Hematopoietic multipotent progenitor cell treated with erythropoietin and hydrocortisone succinate and interleukin-3 and kit ligand, for 15 days (in vitro differentiated cells): Measurements from ENCODE around the gene SRPRB.

ENCODE experiments used
- DNase-seq: peaks from one replicate; pipeline ENCODE4 v3.0.0-alpha.2; 2015; ENCODE audit warnings: low spot score

Gene SRPRB

DNA sequence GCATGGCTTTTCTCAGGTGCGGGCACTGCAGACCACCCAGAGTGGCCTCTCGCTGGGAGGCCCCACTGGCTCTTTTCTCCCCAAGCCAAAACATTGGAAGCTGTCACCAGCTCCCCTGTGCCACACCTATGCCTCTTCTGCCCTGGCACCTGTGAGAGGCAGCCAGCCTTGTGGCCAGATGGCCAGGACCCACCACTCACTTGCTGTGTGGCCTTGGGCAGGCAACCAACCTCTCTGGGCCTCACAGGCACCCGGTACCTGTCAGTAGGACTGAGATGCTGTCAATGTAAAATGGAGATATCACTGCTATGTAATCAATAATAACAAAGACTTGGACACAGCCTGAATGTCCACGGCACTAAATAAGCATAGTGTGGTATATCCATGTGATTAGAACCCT lies 36.5 kb downstream of the SRPRB start:
- no peak for DNase-seq

DNA sequence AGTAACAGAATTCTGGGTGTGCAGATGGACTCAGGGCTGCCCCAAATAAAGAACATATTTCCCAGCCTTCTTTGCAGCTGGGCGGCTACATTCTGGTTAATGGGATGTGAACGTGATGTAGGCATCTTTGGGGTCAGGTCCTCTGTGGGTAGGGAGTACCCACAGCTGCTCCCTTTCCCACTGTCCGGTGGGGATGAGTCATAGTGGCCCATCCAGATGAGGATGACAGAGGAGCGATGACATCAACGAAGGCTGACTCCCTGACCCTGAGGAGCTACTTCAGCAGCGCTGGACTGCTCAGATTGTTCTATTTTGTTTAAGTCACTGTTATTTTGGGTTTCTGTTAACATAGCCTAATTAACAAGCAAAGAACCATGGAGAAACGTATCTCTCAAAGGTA lies 38.0 kb downstream of the SRPRB start:
- DNase-seq: no peak

DNA sequence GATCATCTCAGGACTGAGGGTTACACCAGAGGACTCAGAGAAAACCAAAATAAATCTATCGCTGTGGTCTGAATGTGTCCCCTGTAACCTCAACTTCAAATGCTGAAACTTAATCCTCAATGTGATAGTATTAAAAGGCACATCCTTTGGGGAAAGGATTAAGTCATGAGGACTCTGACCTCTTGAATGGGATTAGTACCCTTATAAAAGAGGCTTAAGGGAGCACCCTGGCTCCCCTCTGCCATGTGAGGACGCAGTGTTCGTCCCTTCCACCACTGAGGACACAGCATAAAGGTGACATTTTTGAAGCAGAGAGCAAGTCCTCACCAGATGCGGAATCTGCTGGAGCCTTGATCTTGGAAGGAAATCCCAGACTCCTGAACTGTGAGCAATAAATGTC lies 39.5 kb downstream of the SRPRB start:
- no peak for DNase-seq

DNA sequence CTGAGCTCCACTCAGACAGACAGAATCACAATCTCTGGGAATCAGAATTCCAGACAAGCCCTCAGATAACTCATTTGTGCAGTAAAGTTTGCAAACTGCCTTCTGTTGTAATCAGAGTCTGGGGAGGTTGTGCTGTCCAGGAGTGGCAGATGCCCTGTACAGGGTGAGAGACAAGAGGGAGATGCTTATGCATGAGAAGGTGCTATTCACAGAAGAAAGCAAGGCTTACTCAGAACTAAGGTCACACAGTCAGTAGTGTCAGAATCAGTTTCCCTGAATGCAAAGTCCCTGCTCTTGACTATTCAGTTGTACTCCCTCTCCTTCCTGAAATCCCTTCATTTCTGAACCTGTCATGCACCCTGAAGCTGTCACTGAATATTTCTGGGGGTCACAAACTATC lies 43.7 kb downstream of the SRPRB start:
- DNase-seq: peak; percentile 15

DNA sequence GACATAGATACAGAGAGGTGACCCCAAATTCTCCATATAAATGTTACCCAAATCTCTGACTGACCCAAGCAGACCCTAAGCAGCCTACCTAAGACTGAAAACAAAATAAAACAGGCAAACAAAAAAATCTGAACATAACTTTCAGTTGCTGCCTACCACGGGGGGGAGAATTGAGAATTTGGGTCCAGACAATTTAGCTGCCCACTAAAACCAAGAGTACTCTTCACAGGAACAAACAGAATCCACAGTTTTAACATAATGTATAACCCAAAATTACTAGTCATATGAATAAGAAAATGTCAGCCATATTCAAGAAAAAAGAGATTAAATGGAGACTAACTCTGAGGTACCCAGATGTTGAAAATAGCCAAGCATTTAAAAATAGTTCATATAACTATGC lies 44.4 kb downstream of the SRPRB start:
- DNase-seq: no peak

DNA sequence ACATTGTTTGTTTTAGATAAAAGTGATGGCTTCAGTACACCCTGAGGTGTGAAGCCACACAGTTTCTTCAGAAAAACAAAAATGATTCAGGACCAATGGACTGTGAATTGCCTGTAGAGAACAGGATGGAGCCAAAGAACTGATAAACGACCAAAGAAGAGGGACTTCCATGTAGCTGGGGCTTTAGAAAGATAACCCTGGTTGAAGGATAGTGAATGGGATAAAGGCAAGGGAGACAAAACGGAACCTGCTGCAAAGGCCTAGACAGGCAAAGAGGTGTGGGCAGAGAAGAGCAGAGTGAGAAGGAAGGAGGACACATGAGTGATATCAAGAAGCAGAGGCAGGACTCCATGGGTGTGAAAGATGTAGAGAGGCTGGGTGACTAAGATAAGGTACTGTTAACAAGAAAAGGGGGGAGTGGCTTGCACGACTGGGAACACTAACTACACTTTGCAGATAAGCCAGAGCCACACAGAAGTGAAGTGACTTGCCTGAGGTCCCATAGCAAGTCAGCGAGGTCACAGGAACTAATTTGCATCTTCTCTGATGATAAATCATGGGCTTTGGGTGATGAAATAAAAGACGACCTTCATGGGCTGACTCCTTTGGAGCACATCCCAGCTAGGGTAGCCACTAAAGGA lies 45.8 kb downstream of the SRPRB start:
- DNase-seq: peak; percentile 96

DNA sequence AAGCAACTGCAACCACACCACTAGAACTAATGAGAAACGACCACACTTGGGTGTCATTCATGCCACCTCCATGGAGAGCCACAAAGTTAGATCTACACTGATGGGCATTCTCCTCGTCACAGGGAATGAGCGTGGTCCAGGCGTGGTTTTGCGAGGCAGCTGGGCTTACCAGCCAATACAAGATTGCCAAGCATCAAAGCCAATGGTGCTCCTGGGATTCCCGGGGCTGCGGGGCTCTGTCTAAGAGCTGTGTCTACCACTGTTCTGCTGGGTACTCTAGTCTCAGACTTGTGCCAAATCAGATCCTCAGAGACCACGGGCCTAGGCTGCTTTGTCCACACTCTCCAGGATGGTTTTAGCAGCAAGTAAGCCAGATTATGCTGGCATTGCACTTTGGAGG lies 46.3 kb downstream of the SRPRB start:
- no peak for DNase-seq

DNA sequence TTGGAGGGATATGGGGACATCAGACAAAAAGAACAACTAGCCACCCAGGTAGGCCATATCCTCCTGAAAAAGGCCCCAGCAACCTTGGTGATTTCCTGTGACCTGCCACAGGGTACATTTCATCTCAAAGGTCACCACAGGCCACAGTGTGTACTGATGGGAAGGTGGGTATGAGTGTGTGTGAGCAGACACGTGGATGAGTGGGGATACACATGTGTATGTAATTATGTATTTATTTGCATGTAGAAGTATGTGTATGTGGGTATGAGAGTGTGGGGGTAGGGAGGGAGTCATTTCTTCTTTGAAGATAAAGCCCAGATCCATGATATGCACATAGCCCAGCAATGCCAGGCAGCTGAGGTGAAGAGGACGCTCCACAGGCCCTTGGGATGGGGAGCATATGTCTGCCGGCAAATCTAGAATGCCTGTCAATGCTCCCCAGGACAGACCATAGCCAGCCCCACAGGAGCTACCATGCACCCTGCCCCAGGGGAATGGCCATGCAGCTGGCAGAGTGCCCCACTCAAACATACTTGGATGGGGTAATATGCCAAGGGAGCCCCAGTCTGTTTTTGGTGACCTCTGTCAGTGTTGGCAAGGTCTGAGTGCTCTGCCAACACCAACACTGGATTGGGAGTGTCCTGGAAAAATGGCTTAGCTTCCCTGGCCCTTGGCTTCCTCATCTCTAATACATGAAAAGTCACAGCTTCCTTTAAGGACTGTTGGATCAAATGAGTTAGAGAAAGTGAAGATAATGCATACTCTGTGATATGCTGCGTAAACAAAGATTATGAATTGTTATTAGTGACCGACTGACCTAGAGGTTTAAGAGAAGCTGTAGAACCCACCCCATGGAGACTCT lies 47.7 kb downstream of the SRPRB start:
- no peak for DNase-seq

DNA sequence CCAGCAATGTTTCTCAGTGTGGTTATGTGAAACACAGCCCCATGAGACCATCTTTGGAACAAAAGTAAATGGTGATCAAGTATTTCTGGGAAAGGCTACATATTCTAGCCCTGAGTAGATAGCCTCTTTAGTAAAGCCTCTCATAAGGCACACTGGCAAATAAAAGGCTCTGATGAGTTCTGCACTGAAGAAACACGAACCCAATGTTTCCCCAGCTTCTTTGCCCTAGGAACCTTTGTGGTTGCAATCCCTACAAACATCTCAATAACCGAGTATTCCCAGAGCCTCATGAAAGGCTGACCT lies 48.3 kb downstream of the SRPRB start:
- DNase-seq: no peak

DNA sequence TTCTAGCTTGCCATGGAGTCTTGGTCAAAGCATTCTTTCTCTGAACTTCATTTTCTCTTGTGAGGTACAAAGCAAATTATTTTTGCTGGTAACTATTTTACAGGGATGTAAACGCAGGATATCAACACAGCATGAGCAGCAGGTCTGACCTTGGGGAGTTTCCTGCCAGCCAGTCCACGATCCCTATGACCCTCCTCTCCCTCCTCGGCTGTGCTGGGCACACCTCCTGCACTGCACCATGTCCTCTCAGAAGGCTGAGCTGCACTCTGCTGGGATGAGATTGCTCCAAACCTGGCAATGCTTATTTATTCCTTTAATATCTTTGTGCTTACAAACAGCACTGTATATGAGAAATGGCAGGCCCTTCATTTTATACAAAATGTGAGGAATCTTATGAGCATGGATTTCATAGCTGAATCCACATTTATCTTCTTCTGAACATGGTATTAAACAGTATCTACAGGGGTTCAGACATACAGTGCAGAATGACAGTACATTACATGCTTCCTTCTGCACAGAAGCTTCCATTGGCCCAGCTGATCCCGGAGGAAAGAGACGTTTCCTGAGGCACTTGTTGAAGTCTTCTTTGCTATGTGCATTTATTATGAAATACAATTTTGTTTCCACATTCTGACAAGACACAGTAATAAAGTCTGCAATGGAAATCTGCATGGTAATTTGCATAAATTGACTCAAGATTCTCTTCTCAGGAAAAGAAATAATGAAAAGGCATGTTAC lies 48.8 kb downstream of the SRPRB start:
- DNase-seq: no peak

DNA sequence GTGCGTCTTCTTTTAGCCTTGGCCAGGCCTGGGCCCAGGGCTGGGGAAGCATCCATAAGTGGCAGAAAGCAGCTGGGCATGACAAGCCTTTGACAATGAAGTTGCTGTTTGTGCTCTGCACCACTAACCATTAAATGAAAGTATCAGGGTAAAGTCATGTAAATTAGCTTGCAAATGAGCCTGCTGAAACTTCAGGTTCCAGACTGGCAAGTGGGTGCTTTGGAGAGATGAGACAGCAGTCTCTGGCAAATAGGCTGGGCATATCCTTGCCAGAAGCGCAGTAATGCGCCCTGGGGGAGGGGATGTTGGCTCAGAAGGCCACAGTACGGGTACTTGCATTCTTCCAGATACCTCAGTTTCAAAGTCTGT lies 49.4 kb downstream of the SRPRB start:
- DNase-seq: peak; percentile 41

DNA sequence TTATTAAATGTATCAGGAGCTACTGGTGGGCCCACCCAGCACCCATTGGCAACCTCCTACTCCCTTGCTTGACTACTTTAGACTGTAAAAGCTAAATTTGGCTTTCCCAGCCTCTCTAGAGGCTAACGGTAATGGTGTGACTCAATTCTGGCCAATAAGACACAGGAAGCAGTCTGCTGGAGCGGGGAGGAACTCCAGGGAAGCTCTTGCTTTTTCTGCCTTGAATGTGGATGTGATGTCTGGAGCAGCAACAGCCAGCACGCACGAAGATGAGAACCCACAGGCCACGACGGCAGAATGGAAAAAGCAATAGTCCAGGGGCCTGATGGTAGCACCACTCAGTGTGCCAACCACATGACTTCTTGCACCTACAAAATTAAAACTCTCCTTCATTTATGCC lies 50.2 kb downstream of the SRPRB start:
- no peak for DNase-seq

DNA sequence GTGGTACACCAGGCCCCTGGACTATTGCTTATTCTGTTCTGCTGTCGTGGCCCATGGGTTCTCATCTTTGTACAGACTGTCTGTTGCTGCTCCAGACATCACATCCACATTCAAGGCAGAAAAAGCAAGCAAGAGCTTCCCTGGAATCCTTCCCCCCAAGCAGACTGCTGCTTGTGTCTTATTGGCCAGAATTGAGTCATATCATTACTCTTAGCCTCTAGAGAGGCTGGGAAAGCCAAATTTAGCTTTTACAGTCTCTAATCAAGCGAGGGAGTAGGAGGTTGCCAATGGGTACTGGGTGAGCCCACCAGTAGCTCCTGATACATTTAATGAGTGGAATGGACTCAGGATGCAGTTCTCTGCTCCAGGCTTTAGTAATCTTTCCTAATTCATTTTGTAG lies 50.7 kb downstream of the SRPRB start:
- DNase-seq: no peak

DNA sequence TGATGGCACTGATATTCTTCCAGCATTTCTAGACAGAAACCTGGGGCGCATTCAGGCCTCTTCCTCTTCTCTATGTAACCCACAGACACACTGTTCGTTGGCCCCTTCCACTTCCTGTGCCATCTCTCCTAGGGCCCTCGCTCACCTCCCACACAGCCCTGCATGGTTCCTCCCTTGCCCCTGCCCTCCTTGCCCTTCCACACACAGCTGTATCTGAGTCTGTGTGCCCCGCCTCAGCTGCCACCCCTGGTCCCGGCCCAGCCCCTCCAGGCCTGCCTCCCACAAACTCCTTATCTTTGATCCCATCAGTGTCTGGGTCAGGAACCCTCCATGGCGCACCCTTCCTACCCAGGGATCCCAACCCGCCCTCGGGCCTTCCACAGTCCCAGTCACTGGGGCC lies 52.2 kb downstream of the SRPRB start:
- DNase-seq: no peak

DNA sequence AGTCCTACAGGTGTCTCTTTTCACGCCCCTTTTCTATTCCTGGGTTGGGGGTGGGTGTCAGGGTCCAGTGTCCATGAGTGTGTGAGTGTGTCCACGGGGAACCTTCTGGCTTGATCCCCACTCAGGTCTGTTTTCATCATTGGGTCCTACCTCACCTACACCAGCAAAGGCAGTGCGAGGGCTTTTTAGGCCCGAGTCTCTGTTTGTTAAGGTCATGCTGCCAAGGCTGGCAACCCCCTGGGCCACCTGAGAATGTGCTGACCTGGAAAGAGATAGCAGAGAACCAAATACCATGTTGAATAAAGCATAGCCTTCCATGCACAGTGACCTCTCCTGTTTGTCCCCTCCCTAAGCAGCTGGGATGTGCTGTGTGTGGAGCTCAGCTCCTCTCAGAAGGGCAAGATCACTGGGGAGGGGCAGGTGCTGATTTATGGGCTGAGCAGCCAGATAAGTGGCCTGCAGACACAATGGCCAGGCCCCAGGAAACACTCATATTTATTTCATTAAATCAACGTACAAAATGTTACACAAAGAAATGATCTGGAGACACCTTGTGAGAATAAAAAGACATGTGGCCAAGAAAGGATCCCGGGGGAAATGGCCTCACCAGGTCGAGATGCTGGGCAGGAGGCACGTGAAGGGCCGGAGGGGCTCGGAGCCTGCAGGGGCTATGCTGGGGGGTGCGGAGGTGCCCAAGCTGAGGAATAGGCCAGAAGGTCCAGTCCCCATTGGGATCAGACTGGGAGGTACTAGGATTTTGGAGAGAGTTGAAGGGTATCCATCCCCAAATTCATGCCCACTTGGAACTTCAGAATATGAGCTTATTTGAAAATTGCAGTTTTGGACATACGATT lies 54.0 kb downstream of the SRPRB start:
- DNase-seq: no peak

DNA sequence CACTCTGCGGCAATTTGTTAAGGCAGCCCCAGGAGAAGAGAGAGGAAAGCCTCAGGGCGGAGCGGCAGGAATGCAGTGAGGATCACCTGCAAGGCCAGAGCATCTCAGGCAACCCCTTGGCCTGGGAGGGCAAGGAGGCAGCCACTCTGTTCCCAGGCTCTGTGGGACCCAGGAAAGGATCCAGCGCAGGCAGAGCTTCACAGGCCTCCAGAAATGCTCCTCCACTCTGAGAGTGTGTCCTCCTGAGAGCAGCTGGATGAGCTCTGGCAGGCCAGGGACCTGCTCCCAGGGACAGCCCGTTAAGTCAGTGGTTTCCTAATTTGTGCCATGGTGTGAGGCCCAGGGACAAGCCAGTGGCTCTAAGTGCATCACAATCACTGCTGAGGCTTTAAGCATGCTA lies 54.9 kb downstream of the SRPRB start:
- DNase-seq: no peak

DNA sequence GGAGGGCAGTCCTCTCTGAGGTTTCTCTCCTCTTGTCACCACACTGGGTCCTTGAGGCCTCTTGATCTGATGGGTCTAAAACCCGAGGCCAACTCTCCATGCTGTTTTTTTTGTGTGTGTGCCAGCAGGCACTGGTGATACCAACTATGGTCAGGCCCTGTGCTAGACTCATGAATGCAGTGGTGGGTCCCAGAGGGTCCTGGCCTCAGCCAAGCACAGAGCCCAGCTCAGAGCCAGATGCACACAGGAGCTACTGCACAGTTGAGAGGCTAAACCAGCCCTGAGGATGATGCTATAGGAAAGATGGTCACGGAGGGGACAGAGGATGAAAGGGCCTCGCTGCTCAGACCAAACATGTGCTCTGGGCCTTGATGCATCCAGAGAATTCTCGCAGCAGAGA lies 56.5 kb downstream of the SRPRB start:
- no peak for DNase-seq

DNA sequence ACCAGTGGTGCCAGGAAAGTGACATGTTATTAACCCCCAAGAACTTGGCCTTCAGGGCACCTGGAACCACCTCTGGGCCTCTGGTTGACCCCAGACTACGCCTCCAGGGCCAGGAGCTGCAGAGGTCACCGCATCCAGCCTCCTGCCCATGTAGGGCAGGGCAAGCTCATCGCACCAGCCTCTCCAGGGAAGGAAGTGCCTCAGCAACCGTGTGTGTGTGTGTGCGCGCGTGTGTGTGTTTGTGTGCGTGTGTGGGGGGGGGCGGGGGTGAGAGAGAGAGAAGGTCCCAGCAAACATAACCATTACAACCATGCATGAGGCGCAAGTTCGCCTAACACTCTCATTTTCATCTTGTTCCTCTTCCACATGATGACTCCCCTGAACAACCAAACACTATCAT lies 58.3 kb downstream of the SRPRB start:
- DNase-seq: no peak

DNA sequence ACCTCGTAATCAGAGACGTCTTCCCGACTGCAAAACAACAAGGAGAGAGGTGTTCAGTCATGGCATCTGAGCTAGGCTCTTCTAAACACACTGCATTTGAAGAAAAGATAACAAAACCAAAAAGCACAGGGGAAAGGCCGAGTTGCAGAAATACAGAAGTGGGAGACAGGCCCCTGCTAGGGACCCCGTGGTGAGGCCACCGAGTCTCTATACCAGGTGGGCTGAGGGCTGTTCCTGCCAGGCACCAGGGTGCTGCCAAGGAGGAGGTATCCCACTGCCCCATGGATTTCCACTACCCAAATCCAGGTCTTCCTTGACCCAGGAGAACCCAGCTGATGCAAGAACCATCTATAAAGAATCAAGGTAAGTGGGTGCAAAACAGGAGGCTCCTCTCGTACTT lies 59.0 kb downstream of the SRPRB start:
- DNase-seq: no peak

DNA sequence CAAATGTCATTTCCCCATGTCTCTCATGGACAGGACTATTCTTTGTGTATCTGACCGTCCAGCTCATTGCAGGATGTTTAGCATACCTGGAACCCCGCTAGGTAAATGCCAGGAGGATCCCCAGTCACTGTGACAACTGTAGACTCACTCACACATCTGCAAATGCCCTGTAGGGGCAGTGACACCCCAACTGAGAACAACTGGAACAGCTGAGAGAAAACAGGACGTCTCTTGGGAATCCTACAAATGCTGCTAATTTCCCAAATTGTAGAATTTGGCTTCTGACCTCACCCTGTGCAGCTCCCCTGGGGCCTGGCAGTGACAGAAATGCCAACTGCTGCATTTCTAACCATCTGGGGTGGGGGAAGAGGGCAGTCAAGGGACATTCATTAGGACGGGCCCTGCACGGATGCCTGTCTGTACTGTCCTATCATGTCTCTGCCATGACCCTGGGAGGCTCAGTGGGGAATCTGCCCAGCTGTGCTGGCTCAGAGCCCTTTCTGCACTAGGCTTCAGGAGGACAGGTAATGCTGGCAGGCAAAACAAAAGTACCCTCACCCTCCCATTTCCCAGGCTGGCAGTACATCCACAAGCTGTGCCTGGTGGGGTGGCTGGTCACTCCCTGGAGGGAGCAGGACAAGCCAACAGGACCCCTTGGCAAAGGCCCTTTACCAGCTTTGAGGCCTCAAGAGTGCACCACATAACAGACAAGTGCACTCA lies 59.7 kb downstream of the SRPRB start:
- DNase-seq: no peak

DNA sequence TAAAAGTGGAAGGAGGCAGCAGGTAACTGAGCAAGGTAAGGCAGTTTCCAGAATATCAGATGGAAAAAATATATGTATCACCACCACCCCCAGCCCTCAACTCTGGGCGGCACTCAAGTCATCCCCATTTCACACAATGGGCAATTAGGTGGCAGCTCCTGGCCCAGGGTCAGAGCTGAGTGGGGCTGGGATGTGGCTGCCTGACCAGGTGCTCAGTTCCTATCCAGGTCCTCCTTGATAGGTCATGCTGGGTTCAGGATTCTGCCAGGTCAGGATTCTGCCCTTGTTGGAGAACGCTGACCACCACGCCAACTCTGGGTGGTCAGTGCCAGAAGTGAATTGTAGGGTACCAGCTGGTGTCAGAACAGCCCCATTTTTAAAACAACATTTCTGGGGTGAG lies 60.5 kb downstream of the SRPRB start:
- DNase-seq: no peak

DNA sequence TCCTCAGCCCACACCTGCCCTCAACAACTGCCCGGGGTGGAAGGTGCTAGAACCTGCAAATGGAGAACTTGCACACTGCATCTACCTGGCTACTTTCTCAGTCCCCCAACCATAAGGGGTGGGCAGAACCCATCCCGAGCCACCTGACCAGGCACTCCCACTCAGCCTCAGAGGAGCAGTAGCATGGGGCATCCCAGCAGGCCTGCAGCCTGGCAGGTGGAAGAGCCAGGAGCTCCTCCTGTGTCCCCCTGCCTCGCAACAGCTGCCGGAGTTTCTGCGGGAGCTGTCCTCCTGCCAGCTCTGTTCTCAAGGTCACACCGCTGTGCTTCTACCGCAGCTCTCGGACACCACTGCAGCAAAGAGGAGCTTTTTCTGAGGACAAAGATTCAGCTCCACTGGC lies 62.6 kb downstream of the SRPRB start:
- no peak for DNase-seq
